K562 (cell line): ENCODE measurements around the gene PDE3A. TPM values are rescaled to one million over a fixed set of nuclear protein-coding genes. Genes with fewer than 3 reads are reported as not detected.

Experiments used
- ATAC-seq: fragments of 200-7000 bp; cut with Tn5 transposase; 3 replicates; pipeline ENCODE4 v1.9.1; 2020; ENCODE audit warnings: moderate library complexity
- BruUV-seq: library from RNA; stranded (reverse); fragments of 400-500 nt; replicated peaks from 2 replicates; lab custom pipeline; 2021; lab: Mats Ljungman, UMichigan
- CTCF ChIA-PET: fragments of 300-600 bp; formaldehyde crosslinking; extraction: SDS; loops from one replicate; lab custom pipeline; 2021; ENCODE audit warnings: low intra/inter-chr PET ratio; lab: Yijun Ruan, JAX
- POLR2A ChIA-PET: fragments of 300-600, 350-650 bp; sonication (Branson Sonifier 250); formaldehyde crosslinking; extraction: SDS; loops from one replicate; lab custom pipeline; 2021; ENCODE audit warnings: antibody characterized with exemption, inconsistent platforms; lab: Yijun Ruan, JAX
- DNase-seq, 4 experiments: peaks; one replicate each; pipeline versions ENCODE4 v3.0.0 to v3.0.0-alpha.2; 2011 to 2018; ENCODE audit warnings: low spot score in 3 of 4, mixed read lengths in 3 of 4; ENCODE audit errors: extremely low read depth in 1 of 4
- FAIRE-seq: peaks from 2 replicates; lab custom pipeline; 2011; peaks lifted over from hg19 to GRCh38; lab: Jason Lieb, UNC
- H2AFZ ChIP-seq: 2 replicates; pipeline ENCODE4 v1.6.0; 2011; ENCODE audit warnings: low read depth, low read length, control low read depth, inconsistent platforms
- H3K27ac ChIP-seq: fragments of 200-600 bp; 3 replicates; pipeline ENCODE4 v1.8.0; 2011; ENCODE audit warnings: low read depth, mild to moderate bottlenecking, control low read depth, inconsistent platforms, low read length, moderate library complexity, mixed read lengths; ENCODE audit errors: extremely low read depth
- H3K27me3 ChIP-seq, 2 experiments: fragments of 300-600 bp in 1 of 2; 2 replicates in 1 of 2; 3 replicates in 1 of 2; pipeline versions ENCODE4 v1.6.0 to v1.8.0; 2011; ENCODE audit warnings: inconsistent platforms in 2 of 2, low read length in 2 of 2, mild to moderate bottlenecking in 1 of 2, mixed read lengths in 1 of 2, moderate library complexity in 1 of 2; ENCODE audit not compliant: control insufficient read depth in 2 of 2, insufficient read depth in 2 of 2
- H3K36me3 ChIP-seq: fragments of 300-600 bp; 3 replicates; pipeline ENCODE4 v1.8.0; 2011; ENCODE audit warnings: mild to moderate bottlenecking, low read length, inconsistent platforms; ENCODE audit not compliant: control insufficient read depth, insufficient read depth
- H3K4me1 ChIP-seq, 2 experiments: fragments of 200-600 bp in 1 of 2; replicated peaks in 1 of 2; 2 replicates in 1 of 2; 3 replicates in 1 of 2; pipeline versions ENCODE4 v1.5.1 to v1.8.0; 2011; ENCODE audit warnings: inconsistent platforms in 2 of 2, low read length in 2 of 2, mild to moderate bottlenecking in 1 of 2, mixed read lengths in 1 of 2, moderate library complexity in 1 of 2; ENCODE audit not compliant: control insufficient read depth in 2 of 2, insufficient read depth in 2 of 2
- H3K4me2 ChIP-seq: 2 replicates; pipeline ENCODE4 v1.6.1; 2011; ENCODE audit warnings: low read length, control low read depth, inconsistent platforms, mixed read lengths; ENCODE audit not compliant: insufficient read depth
- H3K4me3 ChIP-seq: fragments of 200-600 bp; sonication (generic), shearing (Covaris generic); 2 replicates; pipeline ENCODE4 v1.5.1; 2016; ENCODE audit warnings: control low read depth, inconsistent platforms
- H3K79me2 ChIP-seq: fragments of 200-600 bp; 3 replicates; pipeline ENCODE4 v1.8.0; 2011; ENCODE audit warnings: low read length, inconsistent platforms; ENCODE audit not compliant: control insufficient read depth, insufficient read depth
- H3K9ac ChIP-seq, 2 experiments: 2 replicates each; pipeline versions ENCODE4 v1.6.0 to v1.6.1; 2011; ENCODE audit warnings: low read depth in 2 of 2, low read length in 2 of 2, control low read depth in 1 of 2, inconsistent platforms in 1 of 2, mild to moderate bottlenecking in 1 of 2, mixed read lengths in 1 of 2; ENCODE audit not compliant: insufficient read depth in 1 of 2
- H3K9me1 ChIP-seq: one replicate; pipeline ENCODE4 v1.6.0; 2011; ENCODE audit warnings: inconsistent platforms, mild to moderate bottlenecking, low read length, moderate library complexity; ENCODE audit not compliant: control insufficient read depth, insufficient read depth
- H3K9me3 ChIP-seq: replicated peaks from 2 replicates; pipeline ENCODE4 v1.5.1; 2011; ENCODE audit warnings: low read depth, low read length, inconsistent platforms; ENCODE audit not compliant: control insufficient read depth, insufficient read depth
- H4K20me1 ChIP-seq: replicated peaks from 2 replicates; pipeline ENCODE4 v1.6.1; 2011; ENCODE audit warnings: low read length, inconsistent platforms, mixed read lengths; ENCODE audit not compliant: control insufficient read depth, insufficient read depth
- HLTF ChIP-seq: fragments of 450-650 bp; IDR thresholded peaks from 2 replicates; pipeline ENCODE4 v1.6.1; 2016
- HMG20B ChIP-seq: fragments of 250-450 bp; sonication (Bioruptor Pico); IDR thresholded peaks from 2 replicates; pipeline ENCODE4 v1.5.0; 2021; ENCODE audit warnings: mild to moderate bottlenecking
- JUN ChIP-seq, 2 experiments: sonication (generic) in 1 of 2; formaldehyde crosslinking in 1 of 2; IDR thresholded peaks; 2 replicates each; pipeline versions ENCODE4 v1.6.1 to v1.8.0; 2012 to 2022; ENCODE audit warnings: borderline replicate concordance in 2 of 2, mild to moderate bottlenecking in 2 of 2, improper control_type of control experiment in 1 of 2, low read depth in 1 of 2, low read length in 1 of 2, missing genetic modification reagents in 1 of 2
- KAT8 ChIP-seq: fragments of 450-650 bp; IDR thresholded peaks from 2 replicates; pipeline ENCODE4 v1.6.1; 2016; ENCODE audit warnings: low read depth, mild to moderate bottlenecking
- L3MBTL2 ChIP-seq: fragments of 450-650 bp; IDR thresholded peaks from 2 replicates; pipeline ENCODE4 v1.6.1; 2016; ENCODE audit warnings: mild to moderate bottlenecking, moderate library complexity
- NR2F6 ChIP-seq: fragments of 450-650 bp; formaldehyde crosslinking; IDR thresholded peaks from 2 replicates; pipeline ENCODE4 v1.4.0; 2020; ENCODE audit warnings: mild to moderate bottlenecking
- PHB2 ChIP-seq: fragments of 450-650 bp; IDR thresholded peaks from 2 replicates; pipeline ENCODE4 v1.6.1; 2017; ENCODE audit warnings: low read depth
- POLR2AphosphoS5 ChIP-seq: IDR thresholded peaks from 2 replicates; pipeline ENCODE4 v1.6.1; 2011; ENCODE audit warnings: mild to moderate bottlenecking, low read depth, low read length, moderate library complexity; ENCODE audit not compliant: control insufficient read depth, insufficient read depth
- PRMT5 ChIP-seq: sonication (generic); formaldehyde crosslinking; IDR thresholded peaks from 2 replicates; pipeline ENCODE4 v1.5.0; 2020; ENCODE audit warnings: missing genetic modification reagents
- THRAP3 ChIP-seq: fragments of 450-650 bp; IDR thresholded peaks from 2 replicates; pipeline ENCODE4 v1.6.1; 2016; ENCODE audit warnings: mild to moderate bottlenecking, inconsistent platforms, borderline replicate concordance
- ZBTB17 ChIP-seq: fragments of 450-650 bp; formaldehyde crosslinking; IDR thresholded peaks from 2 replicates; pipeline ENCODE4 v1.4.0; 2020; ENCODE audit warnings: mild to moderate bottlenecking
- ZC3H4 ChIP-seq: sonication (generic); formaldehyde crosslinking; IDR thresholded peaks from 2 replicates; pipeline ENCODE4 v1.9.0; 2021; ENCODE audit warnings: missing genetic modification reagents, borderline replicate concordance
- ZNF274 ChIP-seq: IDR thresholded peaks from 2 replicates; pipeline ENCODE4 v1.6.1; 2011; ENCODE audit warnings: low read depth, mild to moderate bottlenecking, low read length, moderate library complexity, borderline replicate concordance
- ZNF507 ChIP-seq: conservative IDR thresholded peaks from 2 replicates; pipeline ENCODE4 v1.6.1; 2017; ENCODE audit warnings: missing genetic modification characterization, missing compliant biosample characterization
- ZNF76 ChIP-seq: fragments of 250-450 bp; sonication (Bioruptor Pico); IDR thresholded peaks from 2 replicates; pipeline ENCODE4 v1.4.0; 2020; ENCODE audit warnings: mild to moderate bottlenecking, moderate library complexity, borderline replicate concordance
- ZNF766 ChIP-seq: fragments of 200-800 bp; sonication (Bioruptor generic); conservative IDR thresholded peaks from 2 replicates; pipeline ENCODE4 v1.6.1; 2016; ENCODE audit warnings: missing genetic modification characterization, missing compliant biosample characterization
- ZNF780A ChIP-seq: fragments of 250-450 bp; sonication (Bioruptor Pico); IDR thresholded peaks from 2 replicates; pipeline ENCODE4 v1.5.0; 2021; ENCODE audit warnings: mild to moderate bottlenecking
- WGBS: fragments of 100-300 bp; shearing (Covaris generic); methylation state at CpG from one replicate; pipeline ENCODE4 v1.1.6; 2016; ENCODE audit warnings: low coverage, mixed read lengths; ENCODE audit not compliant: insufficient coverage; ENCODE audit errors: missing lambda C conversion rate; 5-methylcytosine and 5-hydroxymethylcytosine counted together
- in situ Hi-C: fragments of 300-500 bp; cut with MboI; formaldehyde crosslinking; loops from 4 replicates; pipeline ENCODE4 v1.15.0; 2018; ENCODE audit warnings: inconsistent platforms, mixed read lengths
- intact Hi-C: fragments of 100-400 bp; cut with micrococcal nuclease; formaldehyde crosslinking; loops from 2 replicates; pipeline ENCODE4 v1.14.2; 2022
- polyA plus RNA-seq, 8 experiments: library from polyadenylated mRNA; depleted of rRNA in 4 of 8; stranded (reverse) in 5 of 8; unstranded in 3 of 8; fragments of >200 nt; fragmentation: Nextera tagmentation in 2 of 8; fragmentation: Illumina TruSeq in 1 of 8; extraction: Ambion mirVana in 2 of 8; extraction: Trizol in 1 of 8; gene quantifications; 2 replicates each; pipeline versions ENCODE4 v1.2.1 to v1.2.3, GENCODE V29; 2011 to 2014; ENCODE audit warnings: inconsistent platforms in 1 of 8, missing spikeins in 1 of 8
- total RNA-seq, 7 experiments: library from RNA; depleted of rRNA in 6 of 7; stranded (reverse); fragments of >200 nt in 6 of 7; fragmentation: Illumina TruSeq in 2 of 7; extraction: Trizol in 2 of 7; gene quantifications; 2 replicates each; pipeline versions ENCODE4 v1.2.1 to v1.2.3, GENCODE V29; 2011 to 2021; ENCODE audit warnings: low replicate concordance in 1 of 7
- TF ChIP-seq, protein P1 (sequence below): fragments of 250-450 bp; sonication (Bioruptor Pico); IDR thresholded peaks from 2 replicates; pipeline ENCODE4 v1.5.0; 2021
- TF ChIP-seq, protein P2 (sequence below): fragments of 450-650 bp; IDR thresholded peaks from 2 replicates; pipeline ENCODE4 v1.6.1; 2014; ENCODE audit warnings: low read depth, mild to moderate bottlenecking, moderate library complexity, borderline replicate concordance
- TF ChIP-seq, protein P3 (sequence below): fragments of 450-650 bp; conservative IDR thresholded peaks from 2 replicates; pipeline ENCODE4 v1.6.1; 2016; ENCODE audit warnings: missing genetic modification characterization, low read depth, mild to moderate bottlenecking, missing compliant biosample characterization, moderate library complexity

PDE3A gene
- total and polyA plus RNA-seq, 9 of the 15 experiments (the other 6 are each of a cell fraction or from before 2014, with no cell fraction given) = 0.02 TPM; not detected in 8

DNA sequence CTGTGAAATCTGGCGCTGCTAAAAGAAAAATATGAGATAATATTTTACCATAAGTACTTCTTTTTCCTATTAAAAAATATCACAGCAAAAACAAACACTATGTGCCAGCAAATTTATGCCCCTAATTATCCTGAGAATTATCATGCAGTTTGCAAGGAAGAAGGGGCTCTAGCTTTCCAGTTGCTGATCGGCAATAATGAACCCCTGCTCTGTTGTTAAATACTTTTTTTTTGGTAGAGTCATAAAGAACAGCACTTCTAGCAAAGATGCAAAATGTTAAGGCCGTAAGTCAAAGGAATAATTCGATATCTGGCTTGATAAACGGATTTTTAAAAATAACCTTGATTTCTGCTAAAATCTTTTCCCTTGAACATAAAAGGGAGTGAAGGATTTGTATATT lies 108.9 kb downstream of the PDE3A start:
- 2% methylated on average over 5 of the region's 5 CpGs for WGBS
- Histone ChIP-seq H3K9me3 (no peaks in the 10 kb centered on the region), H3K9me1 (no peaks in the 10 kb centered on the region), H3K4me2 (no peak overlapping the region), H3K9ac (no peak overlapping the region), H3K79me2 (no peaks in the 10 kb centered on the region), H3K27me3 (no peaks in the 10 kb centered on the region), H3K36me3 (no peaks in the 10 kb centered on the region), H3K4me3 (no peak overlapping the region), H3K27ac (no peak overlapping the region), H2AFZ (no peak overlapping the region), H3K4me1 (no peaks in the 10 kb centered on the region), H4K20me1 (no peaks in the 10 kb centered on the region)
- intact Hi-C loops (no loop called here), in situ Hi-C loops (no loop called here)
- DNase-seq (no peak), ATAC-seq (no peak), FAIRE-seq (no peak)
- no TSS peak for BruUV-seq
- TF ChIP-seq ZNF507 (tag) = no peak
- TF ChIP-seq, protein P1, sequence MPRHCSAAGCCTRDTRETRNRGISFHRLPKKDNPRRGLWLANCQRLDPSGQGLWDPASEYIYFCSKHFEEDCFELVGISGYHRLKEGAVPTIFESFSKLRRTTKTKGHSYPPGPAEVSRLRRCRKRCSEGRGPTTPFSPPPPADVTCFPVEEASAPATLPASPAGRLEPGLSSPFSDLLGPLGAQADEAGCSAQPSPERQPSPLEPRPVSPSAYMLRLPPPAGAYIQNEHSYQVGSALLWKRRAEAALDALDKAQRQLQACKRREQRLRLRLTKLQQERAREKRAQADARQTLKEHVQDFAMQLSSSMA = no peak
- no peak for TF ChIP-seq ZBTB17 (CRISPR knock-in tag)
- no peak for TF ChIP-seq JUN (IDR thresholded peaks at IDR 0.05; ENCODE audit: borderline replicate concordance, low read depth, low read length)
- no peak for TF ChIP-seq JUN (CRISPR knock-in tag; IDR thresholded peaks at IDR 0.05; ENCODE audit: borderline replicate concordance)
- no peak for TF ChIP-seq HMG20B
- no peak for TF ChIP-seq THRAP3
- TF ChIP-seq HLTF = no peak
- TF ChIP-seq ZNF766 (CRISPR knock-in tag) = no peak
- no peak for TF ChIP-seq KAT8
- no peak for TF ChIP-seq L3MBTL2
- TF ChIP-seq PHB2 = no peak
- TF ChIP-seq ZNF76 = no peak
- TF ChIP-seq, protein P2, sequence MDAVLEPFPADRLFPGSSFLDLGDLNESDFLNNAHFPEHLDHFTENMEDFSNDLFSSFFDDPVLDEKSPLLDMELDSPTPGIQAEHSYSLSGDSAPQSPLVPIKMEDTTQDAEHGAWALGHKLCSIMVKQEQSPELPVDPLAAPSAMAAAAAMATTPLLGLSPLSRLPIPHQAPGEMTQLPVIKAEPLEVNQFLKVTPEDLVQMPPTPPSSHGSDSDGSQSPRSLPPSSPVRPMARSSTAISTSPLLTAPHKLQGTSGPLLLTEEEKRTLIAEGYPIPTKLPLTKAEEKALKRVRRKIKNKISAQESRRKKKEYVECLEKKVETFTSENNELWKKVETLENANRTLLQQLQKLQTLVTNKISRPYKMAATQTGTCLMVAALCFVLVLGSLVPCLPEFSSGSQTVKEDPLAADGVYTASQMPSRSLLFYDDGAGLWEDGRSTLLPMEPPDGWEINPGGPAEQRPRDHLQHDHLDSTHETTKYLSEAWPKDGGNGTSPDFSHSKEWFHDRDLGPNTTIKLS = no peak
- no peak for TF ChIP-seq ZNF274
- no peak for TF ChIP-seq ZC3H4 (CRISPR knock-in tag)
- no peak for TF ChIP-seq ZNF780A (CRISPR knock-in tag)
- TF ChIP-seq NR2F6 (CRISPR knock-in tag) = no peak
- TF ChIP-seq PRMT5 = no peak
- no peak for TF ChIP-seq POLR2AphosphoS5
- TF ChIP-seq, protein P3, sequence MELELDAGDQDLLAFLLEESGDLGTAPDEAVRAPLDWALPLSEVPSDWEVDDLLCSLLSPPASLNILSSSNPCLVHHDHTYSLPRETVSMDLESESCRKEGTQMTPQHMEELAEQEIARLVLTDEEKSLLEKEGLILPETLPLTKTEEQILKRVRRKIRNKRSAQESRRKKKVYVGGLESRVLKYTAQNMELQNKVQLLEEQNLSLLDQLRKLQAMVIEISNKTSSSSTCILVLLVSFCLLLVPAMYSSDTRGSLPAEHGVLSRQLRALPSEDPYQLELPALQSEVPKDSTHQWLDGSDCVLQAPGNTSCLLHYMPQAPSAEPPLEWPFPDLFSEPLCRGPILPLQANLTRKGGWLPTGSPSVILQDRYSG (tag) = no peak
- CTCF ChIA-PET = no interaction called here
- POLR2A ChIA-PET = no interaction called here
